GM19193 (cell line): ENCODE measurements around the gene MRPL27.

ENCODE experiments used
- POLR2A ChIP-seq: IDR thresholded peaks from 4 replicates; pipeline ENCODE4 v1.6.1; 2011; ENCODE audit not compliant: insufficient read depth, insufficient read length; ENCODE audit errors: extremely low read depth

Gene MRPL27

DNA sequence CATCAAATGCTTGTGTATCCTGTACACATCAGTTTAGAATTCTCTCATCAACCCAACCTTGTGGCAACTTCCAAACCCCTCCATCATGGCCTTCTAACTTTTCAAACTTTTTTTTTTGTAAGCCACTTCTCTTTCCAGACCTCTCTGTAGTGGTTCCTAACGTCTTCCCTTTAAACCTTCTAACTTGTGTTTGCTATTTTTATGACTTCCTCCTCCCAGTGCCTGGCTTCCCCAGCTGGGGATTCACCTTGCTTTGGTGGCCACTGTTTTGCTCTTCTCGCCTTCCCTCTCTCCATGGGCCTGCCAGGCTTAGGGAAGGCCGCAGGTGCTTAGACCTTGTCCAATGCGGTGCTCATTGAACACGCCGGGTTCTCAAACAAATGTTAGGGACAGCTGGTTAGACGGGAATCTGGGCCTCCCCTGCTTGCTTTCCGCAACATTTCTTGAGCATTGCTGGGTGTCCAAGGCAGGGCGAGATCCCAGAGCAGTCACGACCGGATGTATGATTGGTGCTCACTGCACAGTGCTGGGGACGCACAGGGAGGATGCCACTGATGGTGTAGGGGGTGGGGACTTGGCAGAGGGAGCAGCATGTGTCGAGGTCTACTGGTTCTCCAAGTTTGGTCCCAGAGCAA lies 28.1 kb downstream of the MRPL27 start:
- no peak for TF ChIP-seq POLR2A

DNA sequence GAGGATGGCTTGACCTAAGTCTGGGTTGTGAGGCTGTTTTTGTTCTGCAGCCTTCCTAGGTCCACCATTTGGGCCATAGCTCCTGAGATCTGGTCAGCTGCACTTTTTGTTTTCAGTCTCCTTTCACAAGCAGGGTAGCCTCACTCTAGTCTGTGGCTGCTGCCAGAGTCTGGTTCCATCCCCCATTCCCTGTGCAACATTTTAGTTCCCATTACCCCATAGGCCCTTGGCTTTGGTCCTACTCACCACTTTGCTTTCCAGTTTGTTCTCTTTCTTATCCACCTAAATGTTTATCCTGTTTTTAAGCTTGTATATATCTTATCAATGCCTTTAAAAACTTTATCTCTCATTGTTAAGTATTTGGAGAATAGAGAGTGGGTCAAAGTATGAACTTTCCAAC lies 33.6 kb downstream of the MRPL27 start:
- no peak for TF ChIP-seq POLR2A

DNA sequence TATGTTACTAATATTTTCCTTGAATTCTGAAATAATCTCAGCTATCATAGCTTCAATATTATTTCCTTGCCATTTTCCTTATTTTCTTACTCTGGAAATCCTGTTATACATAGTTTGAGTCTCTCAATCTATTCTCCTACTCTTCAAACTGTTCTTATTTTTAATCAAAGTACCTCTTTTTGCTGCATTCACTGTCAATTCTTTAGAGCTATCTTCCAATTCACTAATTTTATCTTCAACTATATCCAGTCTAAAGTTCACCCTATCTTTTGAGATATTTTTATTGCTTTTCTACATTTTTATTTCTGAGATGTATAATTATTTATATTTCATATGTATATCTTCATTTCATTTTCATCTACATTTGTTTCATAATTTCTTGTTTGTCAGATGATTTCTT lies 34.3 kb downstream of the MRPL27 start:
- no peak for TF ChIP-seq POLR2A

GRCh38 chr17:50337956-50338355 lies 35.0 kb downstream of the MRPL27 start:
- TF ChIP-seq POLR2A: no peak

DNA sequence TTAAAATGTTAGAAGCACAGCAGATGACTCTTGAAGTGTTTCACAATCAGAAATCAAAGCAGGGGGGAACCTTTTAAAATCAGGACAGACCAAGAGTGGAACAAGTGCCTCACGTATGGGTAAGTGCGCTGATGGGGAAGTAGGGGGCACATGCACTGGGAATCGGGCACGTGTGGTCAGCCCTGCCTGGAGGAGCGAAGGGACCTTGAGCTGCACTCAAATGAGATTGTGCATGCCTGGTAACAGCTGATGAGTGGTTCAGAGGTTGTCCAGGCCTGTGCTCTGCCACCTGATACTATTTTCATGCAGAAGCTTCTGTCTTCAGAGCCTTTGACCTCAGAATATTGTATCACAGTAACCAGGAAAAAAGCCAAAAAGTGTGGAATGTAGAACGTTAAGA lies 40.8 kb downstream of the MRPL27 start:
- TF ChIP-seq POLR2A: no peak

GRCh38 chr17:50331085-50331791 lies 41.7 kb downstream of the MRPL27 start:
- no peak for TF ChIP-seq POLR2A

- TF ChIP-seq POLR2A: no peak
Measured at GRCh38 chr17:50330151-50330775, 42.7 kb downstream of the MRPL27 start.

- no peak for TF ChIP-seq POLR2A
Measured at GRCh38 chr17:50329716-50330115, 43.3 kb downstream of the MRPL27 start.

DNA sequence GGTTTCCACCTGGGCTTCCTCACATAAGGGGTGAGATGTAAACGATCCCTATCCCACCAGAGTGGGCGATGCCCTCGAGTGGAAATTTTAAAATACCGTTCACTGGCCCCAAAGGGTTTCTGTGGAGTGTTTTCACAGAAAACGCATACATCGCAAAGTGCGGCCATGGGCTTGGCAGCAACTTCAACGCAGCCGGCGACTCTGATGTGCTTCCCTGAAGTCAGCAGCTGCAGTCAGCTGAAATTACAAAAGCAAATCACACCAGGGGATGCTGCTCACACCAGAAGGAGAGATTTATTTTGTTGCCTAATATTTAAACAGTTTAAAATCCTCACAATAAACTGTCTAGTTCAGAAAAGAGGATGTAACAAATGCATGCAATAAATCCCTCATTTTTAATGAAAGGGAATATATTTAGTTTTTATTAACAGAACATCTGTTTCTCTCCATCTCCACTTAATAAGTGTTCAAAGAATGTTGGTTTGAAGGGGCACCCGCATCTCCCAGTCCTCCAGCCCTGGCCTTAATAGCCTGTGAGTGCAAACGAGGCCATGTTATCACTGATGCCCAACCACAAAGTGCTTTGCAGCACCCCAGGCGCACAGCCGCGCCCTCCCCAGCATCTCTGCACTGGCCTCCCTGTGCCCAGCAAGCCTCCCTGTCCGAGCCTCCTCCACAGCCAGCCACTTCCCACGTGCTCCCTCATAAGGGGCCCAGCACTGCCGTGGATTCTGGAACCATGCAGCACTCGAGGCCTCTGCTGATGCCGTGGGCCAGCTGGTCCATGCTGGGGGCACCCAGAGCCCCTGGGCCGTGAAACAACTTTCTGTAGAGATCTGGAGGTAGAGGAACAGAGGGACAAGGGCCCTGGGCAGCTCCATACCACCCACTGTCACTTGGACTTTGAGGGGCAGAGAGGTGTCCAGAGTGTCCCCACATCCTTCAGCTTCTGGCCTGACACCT lies 44.3 kb downstream of the MRPL27 start:
- TF ChIP-seq POLR2A: no peak

DNA sequence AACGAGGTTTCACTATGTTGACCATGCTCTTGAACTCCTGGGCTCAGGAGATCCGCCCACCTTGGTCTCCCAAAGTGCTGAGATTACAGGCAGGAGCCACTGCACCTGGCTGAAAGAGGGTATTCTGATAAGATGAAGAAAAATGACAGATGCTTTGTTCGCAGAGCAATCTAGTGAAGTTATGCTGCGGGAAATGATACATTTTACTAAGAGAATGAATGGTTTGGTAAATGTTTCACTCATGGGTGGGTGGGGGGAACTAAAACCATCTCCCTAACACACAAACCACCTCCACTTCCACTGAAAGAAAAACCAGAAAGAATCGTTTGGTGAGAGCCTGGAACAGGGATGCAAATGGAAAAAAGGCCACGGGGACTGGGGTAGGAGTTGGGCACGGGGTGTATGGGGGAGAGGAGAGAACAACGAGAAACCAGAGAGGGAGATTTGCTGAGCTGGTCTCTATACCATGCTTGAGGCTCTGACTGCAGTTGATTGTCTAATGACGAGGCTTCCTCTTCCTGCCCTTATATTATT lies 46.1 kb downstream of the MRPL27 start:
- TF ChIP-seq POLR2A: no peak

GRCh38 chr17:50325906-50326305 lies 47.1 kb downstream of the MRPL27 start:
- no peak for TF ChIP-seq POLR2A

- no peak for TF ChIP-seq POLR2A
Measured at GRCh38 chr17:50323060-50323459, 49.9 kb downstream of the MRPL27 start.

- no peak for TF ChIP-seq POLR2A
Measured at GRCh38 chr17:50322271-50322670, 50.7 kb downstream of the MRPL27 start.

DNA sequence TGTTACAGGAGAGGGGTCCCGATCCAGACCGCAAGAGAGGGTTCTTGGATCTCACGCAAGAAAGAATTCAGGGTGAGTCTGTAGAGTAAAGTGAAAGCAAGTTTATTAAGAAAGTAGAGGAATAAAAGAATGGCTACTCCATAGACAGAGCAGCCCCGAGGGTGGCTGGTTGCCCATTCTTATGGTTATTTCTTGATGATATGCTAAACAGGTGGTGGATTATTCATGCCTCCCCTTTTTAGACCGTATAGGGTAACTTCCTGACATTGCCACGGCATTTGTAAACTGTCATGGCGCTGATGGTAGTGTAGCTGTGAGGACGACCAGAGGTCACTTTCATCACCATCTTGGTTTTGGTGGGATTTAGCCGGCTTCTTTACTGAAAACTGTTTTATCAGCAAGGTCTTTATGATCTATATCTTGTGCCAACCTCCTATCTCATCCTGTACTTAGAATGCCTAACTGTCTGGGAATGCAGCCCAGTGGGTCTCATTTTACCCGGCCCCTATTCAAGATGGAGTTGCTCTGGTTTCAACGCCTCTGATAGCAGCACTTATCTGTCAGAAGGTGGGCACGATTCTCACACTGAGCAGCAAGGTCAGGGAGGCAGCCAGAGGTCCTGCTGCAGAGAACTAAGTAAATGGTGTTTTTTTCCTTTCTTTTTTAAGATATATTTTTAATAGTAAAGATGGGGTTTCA lies 53.5 kb downstream of the MRPL27 start:
- TF ChIP-seq POLR2A: no peak

DNA sequence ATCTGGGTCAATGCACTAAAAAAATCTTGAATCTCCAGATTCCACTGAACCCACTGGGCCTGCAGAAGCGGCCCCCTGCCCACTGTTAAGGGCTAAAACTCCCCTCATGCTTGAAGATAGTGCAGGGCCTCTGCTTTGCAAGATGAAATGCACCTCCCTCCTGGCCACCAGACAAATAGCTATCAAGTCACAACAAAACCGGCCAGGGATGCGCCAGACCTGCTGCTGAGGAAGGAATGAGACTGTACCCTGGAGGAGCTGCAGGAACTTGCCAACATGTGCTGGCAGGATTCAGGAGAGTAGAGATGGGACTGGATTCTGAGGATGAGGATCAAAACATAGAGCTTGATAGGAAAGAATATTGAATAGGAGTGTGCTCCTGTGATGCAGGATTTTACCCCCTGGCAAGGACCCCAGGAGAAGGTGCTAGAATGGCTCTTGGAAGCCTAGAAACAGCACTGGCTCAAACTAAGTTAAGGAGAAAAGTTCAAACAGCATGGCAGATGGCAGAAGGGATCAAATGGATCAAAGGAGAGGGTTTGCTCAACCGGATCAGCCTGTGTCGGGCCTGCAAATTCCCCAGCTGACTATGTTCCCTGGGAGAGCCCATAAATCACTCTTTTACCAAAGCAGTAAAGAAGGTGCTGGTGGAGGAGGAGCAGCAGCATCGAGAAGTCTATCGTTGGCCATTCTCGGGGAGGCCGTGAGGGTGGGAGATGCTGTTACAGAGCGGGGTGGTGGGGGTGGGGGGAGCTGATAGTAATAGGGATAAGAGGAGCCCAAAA lies 54.3 kb downstream of the MRPL27 start:
- TF ChIP-seq POLR2A: no peak
